GM18511 (cell line): ENCODE data around the gene MUC6.
"Not testable (repeated sequence)": the region's sequence is repeated elsewhere in the genome, so short reads cannot be mapped to it uniquely, and the experiment has no call there.

Experiments used
- ATAC-seq: cut with Tn5 transposase; IDR thresholded peaks from one replicate; pipeline ENCODE4 v1.9.1; 2021; ENCODE audit warnings: mild to moderate bottlenecking, moderate library complexity; ENCODE audit not compliant: unreplicated experiment

MUC6 gene

DNA sequence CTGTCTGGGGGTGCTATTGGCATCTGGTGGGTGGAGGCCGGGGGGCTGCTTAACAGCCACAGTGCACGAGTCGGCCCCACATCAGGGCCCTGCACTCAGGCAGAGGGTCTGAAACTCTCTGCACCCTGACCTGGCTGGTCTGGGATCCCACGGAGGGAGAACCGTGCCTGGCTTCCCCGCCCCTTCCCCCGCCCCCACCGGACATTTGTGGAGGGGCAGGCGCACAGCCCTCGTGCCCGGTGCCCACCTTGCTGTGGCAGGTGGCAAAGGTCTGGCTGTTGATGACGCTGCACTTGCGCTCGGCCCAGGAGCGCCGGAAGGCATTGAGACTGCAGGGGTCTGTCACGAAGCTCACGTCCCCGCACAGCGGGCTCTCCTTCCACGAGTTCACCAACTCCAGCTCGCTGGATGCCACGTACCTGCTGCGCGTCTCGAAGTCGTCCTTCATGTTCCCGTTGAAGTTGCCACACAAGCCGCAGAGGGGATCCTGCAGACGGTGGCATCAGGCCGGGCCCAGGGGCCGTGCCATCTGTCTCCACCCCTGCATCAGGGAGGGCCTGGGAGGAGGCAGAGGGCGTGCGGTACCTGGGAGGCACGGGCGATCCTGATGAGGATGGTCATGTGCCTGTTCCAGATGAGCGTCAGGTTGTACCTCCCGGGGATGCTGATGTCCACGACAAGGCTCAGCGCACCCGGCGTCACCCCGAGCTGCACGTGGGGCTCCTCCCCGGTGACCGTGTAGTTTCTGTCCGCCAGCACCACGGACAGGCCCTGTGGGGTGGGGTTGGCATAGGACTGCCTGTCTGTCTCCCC, 11.7 kb downstream of the MUC6 start:
- ATAC-seq = no peak

DNA sequence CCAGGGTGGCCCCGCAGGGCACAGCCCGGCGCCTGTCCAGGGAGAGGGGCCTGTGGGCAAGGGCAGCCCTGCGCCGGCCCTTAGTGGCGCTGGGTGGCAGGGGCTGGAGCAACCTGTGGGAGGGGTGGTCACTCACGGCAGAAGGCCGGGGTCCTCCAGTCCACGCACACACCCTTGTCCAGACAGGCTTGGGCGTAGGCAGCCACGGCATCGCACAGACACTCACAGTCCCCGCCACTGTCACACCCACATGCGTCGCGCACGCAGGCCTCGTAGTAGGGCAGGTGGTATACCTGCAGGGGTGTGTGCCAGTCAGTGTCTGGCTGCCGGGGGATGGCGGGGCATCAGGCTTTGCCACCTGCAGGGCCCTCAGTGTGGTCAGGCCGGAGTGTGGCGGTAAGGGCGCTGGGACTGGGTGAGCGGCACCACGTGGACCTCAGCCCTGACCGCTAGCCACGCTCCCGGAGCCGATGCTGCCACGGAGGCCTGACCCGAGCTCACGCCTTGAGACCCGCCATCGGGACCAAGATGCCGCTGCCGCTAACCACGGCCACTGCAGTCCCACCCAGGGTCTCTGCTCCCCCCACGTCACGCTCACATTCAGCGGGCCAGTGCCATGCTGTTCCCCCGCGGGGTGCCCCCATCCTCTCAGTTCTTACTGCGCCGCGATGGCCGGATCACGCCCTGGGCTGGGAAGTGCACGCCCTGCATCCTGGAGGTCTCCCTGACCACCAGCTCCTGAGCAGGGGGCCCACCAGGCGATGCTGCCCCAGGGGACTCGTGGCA, 12.5 kb downstream of the MUC6 start:
- no peak for ATAC-seq

DNA sequence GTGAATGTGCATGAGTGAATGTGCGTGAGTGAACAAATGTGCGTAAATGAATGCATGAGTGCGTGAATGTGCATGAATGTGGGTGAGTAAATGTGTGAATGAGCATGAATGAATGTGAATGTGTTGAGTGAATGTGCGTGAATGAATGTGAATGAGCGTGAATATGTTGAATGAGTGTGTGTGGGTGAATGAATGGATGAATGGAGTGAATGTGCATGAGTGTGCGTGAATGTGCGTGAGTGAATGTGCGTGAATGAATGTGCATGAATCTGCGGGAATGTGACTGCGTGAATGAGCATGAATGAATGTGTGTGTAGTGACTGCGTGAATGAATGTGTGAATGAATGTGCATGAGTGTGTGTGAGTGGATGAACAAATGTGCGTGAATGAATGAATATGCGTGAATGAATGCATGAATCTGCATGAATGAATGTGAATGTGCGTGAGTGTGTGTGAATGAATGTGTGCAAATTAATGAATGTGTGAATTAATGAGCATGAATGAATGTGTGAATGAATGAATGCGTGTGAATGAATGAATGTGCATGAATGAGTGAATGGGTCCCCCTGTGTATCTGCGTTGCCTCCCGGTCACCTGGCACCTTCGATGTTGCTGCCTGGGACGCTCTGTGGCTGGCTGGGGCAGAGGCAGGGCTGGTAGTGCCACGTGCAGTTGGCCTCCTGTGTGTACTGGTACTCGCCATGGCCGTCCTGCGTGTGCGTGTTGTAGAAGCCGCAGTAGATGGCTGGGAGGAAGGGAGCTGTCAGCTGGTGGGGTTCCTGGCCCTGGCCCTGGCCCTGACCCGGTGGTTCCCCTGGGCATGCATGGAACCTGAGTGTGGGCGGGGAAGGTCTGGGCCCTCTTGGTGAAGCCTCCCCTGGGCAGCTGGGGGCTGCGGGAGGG, 13.4 kb downstream of the MUC6 start:
- no peak for ATAC-seq

DNA sequence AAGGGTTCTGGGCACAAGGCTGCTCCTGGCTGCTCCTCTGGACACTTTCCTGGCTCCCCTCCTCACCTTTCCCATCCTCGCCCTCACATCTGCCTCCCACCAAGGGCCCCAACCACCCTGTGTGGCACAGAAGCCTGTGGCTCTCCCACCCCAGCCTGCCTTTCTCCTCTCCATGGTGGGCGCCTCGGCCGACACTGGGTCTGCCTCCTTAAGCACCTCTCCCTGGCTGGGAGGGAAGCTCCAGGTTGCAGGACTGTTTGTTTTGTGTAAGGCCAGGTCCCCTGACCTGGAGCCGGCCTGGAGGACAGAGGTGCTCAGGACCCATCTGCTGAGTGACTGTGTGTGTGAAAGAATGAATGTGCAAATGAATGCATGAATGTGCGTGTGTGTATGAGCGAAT, 14.1 kb downstream of the MUC6 start:
- ATAC-seq = no peak

DNA sequence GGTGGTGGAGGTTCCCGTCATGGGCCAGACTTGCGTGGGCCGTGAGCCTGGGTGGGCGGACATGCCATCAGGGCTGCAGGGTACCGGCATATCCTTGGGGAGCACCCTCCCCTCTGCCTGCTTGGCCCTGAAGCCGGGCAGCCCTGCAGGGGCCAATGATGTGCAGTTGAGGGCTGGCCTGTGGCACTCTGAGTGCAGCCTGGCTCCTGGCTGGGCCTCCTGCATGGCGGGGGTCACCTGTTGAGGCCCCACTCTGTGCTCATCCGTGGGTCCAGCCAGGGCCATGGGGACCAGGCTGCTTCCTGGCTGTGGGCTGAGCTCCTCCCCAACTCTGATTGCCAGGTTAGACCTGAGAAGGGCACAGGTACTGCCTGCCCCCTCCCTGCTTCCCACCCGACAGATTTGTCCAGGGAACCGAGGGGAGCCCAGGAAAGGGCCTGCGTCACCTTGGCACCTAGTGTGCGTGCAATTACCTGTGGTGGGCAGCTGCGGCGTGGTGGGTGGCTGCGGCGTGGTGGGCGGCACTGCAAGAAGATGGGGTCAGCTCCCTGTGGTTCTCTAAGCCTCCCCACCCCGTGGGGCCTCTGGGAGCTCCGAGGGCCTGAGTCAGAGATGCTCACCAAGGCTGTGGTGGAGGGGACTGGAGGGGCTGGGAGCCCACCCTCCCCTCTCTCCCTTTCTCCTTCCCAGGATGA, 16.2 kb downstream of the MUC6 start:
- ATAC-seq = no peak

GRCh38 chr11:1019321-1019910, 17.1 kb downstream of the MUC6 start:
- no peak for ATAC-seq

DNA sequence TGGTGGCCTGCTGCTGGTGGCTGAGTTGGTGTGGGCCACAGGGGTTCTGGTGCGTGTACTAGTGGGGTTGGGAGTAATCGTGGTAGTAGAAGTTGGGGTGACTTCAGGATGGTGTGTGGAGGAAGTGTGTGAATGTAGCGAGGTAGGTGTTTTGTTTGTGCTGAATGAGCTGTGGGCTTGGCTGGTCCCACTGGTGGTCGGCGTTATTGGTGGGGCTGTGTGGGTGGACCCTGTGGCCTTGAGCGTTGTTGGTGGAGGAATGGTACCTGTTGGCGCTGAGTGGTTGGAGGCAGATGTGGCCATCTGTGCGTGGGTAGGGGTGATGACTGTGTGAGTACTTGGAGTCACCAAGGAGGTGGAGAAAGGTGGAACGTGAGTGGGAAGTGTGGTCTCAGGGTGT, 18.4 kb downstream of the MUC6 start:
- no peak for ATAC-seq

DNA sequence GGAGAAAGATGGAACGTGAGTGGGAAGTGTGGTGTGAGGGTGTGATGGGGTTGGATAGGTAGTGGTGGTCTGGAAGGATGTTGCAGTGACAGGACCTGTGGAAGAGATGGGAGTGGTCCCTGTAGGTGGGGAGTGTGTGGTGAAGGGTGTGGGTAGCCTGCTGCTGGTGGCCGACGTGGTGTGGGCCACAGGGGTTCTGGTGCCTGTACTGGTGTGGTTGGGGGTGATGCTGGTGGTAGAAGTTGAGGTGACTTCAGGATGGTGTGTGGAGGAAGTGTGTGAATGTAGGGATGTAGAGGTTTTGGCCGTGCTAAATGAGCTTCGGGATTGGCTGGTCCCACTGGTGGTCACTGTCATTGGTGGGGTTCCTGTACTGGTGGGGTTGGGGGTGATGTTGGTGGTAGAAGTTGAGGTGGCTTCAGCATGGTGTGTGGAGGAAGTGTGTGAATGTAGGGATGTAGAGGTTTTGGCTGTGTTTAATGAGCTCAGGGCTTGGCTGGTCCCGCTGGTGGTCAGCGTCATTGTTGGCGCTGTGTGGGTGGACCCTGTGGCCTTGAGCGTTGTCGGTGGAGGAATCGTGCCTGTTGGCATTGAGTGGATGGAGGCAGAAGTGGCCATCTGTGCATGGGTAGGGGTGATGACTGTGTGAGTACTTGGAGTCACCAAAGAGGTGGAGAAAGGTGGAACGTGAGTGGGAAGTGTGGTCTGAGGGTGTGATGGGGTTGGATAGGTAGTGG, 19.1 kb downstream of the MUC6 start:
- ATAC-seq = no peak

DNA sequence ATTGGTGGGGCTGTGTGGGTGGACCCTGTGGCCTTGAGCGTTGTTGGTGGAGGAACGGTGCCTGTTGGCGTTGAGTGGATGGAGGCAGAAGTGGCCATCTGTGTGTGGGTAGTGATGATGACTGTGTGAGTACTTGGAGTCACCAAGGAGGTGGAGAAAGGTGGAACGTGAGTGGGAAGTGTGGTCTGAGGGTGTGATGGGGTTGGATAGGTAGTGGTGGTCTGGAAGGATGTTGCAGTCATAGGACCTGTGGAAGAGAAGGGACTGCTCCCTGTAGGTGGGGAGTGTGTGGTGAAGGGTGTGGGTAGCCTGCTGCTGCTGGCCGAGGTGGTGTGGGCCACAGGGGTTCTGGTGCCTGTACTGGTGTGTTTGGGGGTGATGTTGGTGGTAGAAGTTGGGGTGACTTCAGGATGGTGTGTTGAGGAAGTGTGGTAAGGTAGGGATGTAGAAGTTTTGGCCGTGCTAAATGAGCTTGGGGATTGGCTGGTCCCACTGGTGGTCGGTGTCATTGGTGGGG, 19.9 kb downstream of the MUC6 start:
- not testable (repeated sequence) for ATAC-seq

DNA sequence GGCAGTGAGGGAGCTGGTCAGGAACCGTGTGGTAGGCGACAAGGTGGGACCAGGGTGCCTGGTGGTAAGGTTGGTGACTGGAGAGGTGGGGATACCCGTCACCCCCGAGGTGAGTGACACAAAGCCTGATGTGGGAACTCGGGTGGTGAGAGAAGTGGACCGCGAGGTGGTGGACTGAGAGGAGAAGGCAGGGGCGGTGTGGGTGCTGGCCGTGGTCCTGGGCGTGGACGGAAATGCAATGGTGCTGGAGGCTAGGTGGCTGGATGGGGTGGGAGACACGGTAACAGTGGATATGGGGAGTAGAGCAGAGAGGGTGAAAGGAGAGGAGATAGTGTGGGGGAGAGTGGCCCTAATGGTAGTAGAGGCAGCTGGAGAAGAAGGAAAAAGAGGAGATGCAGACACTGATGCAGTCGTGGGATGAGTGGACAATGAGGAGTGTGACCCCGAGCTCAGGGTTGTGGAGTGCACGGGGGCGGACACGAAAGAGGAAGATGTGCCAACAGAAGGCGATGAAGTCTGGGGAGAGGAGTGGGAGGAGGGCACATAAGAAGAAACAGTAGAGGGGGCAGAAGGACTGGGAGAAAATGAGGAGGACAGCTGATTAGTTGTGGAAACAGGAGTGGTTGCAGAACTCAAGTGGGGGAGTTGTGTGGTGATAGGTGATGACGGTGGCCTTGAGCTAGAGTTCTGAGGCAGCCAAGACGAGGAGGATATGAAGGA, 20.5 kb downstream of the MUC6 start:
- ATAC-seq = no peak

DNA sequence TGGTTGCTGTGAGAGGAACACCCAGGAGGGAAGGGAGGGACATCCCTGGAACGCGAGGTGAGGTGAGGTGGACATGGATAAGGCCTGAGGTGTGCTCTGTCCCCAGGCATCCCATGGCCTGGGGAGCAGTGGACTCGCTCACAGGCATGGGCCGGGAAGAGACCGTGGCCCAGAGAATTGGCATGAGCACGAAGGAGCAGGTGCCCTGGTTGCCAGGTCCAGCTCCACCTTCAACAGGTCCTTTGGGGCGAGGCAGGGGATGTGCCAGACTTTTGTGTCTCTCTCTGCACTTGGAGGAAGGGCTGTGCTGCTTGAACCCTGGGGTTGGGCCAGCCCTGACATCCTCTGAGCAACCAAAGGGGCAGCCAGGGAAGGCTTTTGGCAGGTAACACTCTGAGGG, 21.5 kb downstream of the MUC6 start:
- ATAC-seq = no peak

GRCh38 chr11:1014276-1014675, 22.2 kb downstream of the MUC6 start:
- no peak for ATAC-seq

DNA sequence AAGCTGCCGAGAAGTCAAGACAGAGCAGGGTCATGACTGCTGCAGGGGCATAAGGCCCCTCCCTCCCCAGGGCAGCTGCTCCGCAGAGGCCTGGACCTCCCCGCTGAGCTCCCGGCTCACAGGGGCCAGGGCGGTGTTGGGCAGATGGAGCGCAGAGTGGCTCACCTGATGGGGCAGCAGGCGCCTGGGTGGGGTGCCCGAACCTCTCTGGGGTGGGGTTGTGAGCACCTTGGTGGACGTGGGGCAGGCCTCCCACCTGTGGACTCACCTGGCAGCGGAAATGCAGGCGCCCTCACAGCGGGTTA, 22.9 kb downstream of the MUC6 start:
- ATAC-seq = no peak

- no peak for ATAC-seq
Observed at GRCh38 chr11:1012740-1013630, 23.5 kb downstream of the MUC6 start.

GRCh38 chr11:1012291-1012690, 24.2 kb downstream of the MUC6 start:
- no peak for ATAC-seq

- no peak for ATAC-seq
Observed at GRCh38 chr11:1011320-1011698, 25.2 kb downstream of the MUC6 start.

- ATAC-seq = no peak
Observed at GRCh38 chr11:1010551-1011319, 25.8 kb downstream of the MUC6 start.
